ENCODE results near the gene WIPF2.

- TF ChIP-seq CTCF (IDR thresholded peaks at IDR 0.05) (peak; percentile 50 to 94 (median 83)), POLR2A (IDR thresholded peaks at IDR 0.05) (no peak)
These were observed 84.0 kb downstream of the WIPF2 start for GRCh38 chr17:40303009-40303657.

Data from adrenal gland (tissue), 5 donors.